K562 (cell line): ENCODE data around the gene TAF4. TPM values are rescaled to one million over a fixed set of nuclear protein-coding genes. Genes with fewer than 3 reads are reported as not detected.
A peak's percentile ranks its signal among the peaks of the same experiment; 100 is the strongest.
"Not testable (repeated sequence)": the region's sequence is repeated elsewhere in the genome, so short reads cannot be mapped to it uniquely, and the experiment has no call there.

Experiments
- ATAC-seq: fragments of 200-7000 bp; cut with Tn5 transposase; 3 replicates; pipeline ENCODE4 v1.9.1; 2020; ENCODE audit warnings: moderate library complexity
- BruUV-seq: library from RNA; stranded (reverse); fragments of 400-500 nt; replicated peaks from 2 replicates; lab custom pipeline; 2021; lab: Mats Ljungman, UMichigan
- CTCF ChIA-PET: fragments of 300-600 bp; formaldehyde crosslinking; extraction: SDS; loops from one replicate; lab custom pipeline; 2021; ENCODE audit warnings: low intra/inter-chr PET ratio; lab: Yijun Ruan, JAX
- POLR2A ChIA-PET: fragments of 300-600, 350-650 bp; sonication (Branson Sonifier 250); formaldehyde crosslinking; extraction: SDS; loops from one replicate; lab custom pipeline; 2021; ENCODE audit warnings: antibody characterized with exemption, inconsistent platforms; lab: Yijun Ruan, JAX
- DNase-seq, 4 experiments: peaks; one replicate each; pipeline versions ENCODE4 v3.0.0 to v3.0.0-alpha.2; 2011 to 2018; ENCODE audit warnings: low spot score in 3 of 4, mixed read lengths in 3 of 4; ENCODE audit errors: extremely low read depth in 1 of 4
- FAIRE-seq: peaks from 2 replicates; lab custom pipeline; 2011; peaks lifted over from hg19 to GRCh38; lab: Jason Lieb, UNC
- H2AFZ ChIP-seq: 2 replicates; pipeline ENCODE4 v1.6.0; 2011; ENCODE audit warnings: low read depth, low read length, control low read depth, inconsistent platforms
- H3K27ac ChIP-seq: fragments of 200-600 bp; 3 replicates; pipeline ENCODE4 v1.8.0; 2011; ENCODE audit warnings: low read depth, mild to moderate bottlenecking, control low read depth, inconsistent platforms, low read length, moderate library complexity, mixed read lengths; ENCODE audit errors: extremely low read depth
- H3K27me3 ChIP-seq, 2 experiments: fragments of 300-600 bp in 1 of 2; 2 replicates in 1 of 2; 3 replicates in 1 of 2; pipeline versions ENCODE4 v1.6.0 to v1.8.0; 2011; ENCODE audit warnings: inconsistent platforms in 2 of 2, low read length in 2 of 2, mild to moderate bottlenecking in 1 of 2, mixed read lengths in 1 of 2, moderate library complexity in 1 of 2; ENCODE audit not compliant: control insufficient read depth in 2 of 2, insufficient read depth in 2 of 2
- H3K36me3 ChIP-seq: fragments of 300-600 bp; 3 replicates; pipeline ENCODE4 v1.8.0; 2011; ENCODE audit warnings: mild to moderate bottlenecking, low read length, inconsistent platforms; ENCODE audit not compliant: control insufficient read depth, insufficient read depth
- H3K4me1 ChIP-seq, 2 experiments: fragments of 200-600 bp in 1 of 2; replicated peaks in 1 of 2; 2 replicates in 1 of 2; 3 replicates in 1 of 2; pipeline versions ENCODE4 v1.5.1 to v1.8.0; 2011; ENCODE audit warnings: inconsistent platforms in 2 of 2, low read length in 2 of 2, mild to moderate bottlenecking in 1 of 2, mixed read lengths in 1 of 2, moderate library complexity in 1 of 2; ENCODE audit not compliant: control insufficient read depth in 2 of 2, insufficient read depth in 2 of 2
- H3K4me2 ChIP-seq: 2 replicates; pipeline ENCODE4 v1.6.1; 2011; ENCODE audit warnings: low read length, control low read depth, inconsistent platforms, mixed read lengths; ENCODE audit not compliant: insufficient read depth
- H3K4me3 ChIP-seq: fragments of 200-600 bp; sonication (generic), shearing (Covaris generic); 2 replicates; pipeline ENCODE4 v1.5.1; 2016; ENCODE audit warnings: control low read depth, inconsistent platforms
- H3K79me2 ChIP-seq: fragments of 200-600 bp; 3 replicates; pipeline ENCODE4 v1.8.0; 2011; ENCODE audit warnings: low read length, inconsistent platforms; ENCODE audit not compliant: control insufficient read depth, insufficient read depth
- H3K9ac ChIP-seq, 2 experiments: 2 replicates each; pipeline versions ENCODE4 v1.6.0 to v1.6.1; 2011; ENCODE audit warnings: low read depth in 2 of 2, low read length in 2 of 2, control low read depth in 1 of 2, inconsistent platforms in 1 of 2, mild to moderate bottlenecking in 1 of 2, mixed read lengths in 1 of 2; ENCODE audit not compliant: insufficient read depth in 1 of 2
- H3K9me1 ChIP-seq: one replicate; pipeline ENCODE4 v1.6.0; 2011; ENCODE audit warnings: inconsistent platforms, mild to moderate bottlenecking, low read length, moderate library complexity; ENCODE audit not compliant: control insufficient read depth, insufficient read depth
- H3K9me3 ChIP-seq: replicated peaks from 2 replicates; pipeline ENCODE4 v1.5.1; 2011; ENCODE audit warnings: low read depth, low read length, inconsistent platforms; ENCODE audit not compliant: control insufficient read depth, insufficient read depth
- H4K20me1 ChIP-seq: replicated peaks from 2 replicates; pipeline ENCODE4 v1.6.1; 2011; ENCODE audit warnings: low read length, inconsistent platforms, mixed read lengths; ENCODE audit not compliant: control insufficient read depth, insufficient read depth
- ATF3 ChIP-seq, 2 experiments: fragments of 450-650 bp in 1 of 2; sonication (generic) in 1 of 2; formaldehyde crosslinking in 1 of 2; IDR thresholded peaks in 1 of 2; conservative IDR thresholded peaks in 1 of 2; 2 replicates each; pipeline versions ENCODE4 v1.6.1 to v1.8.1; 2016 to 2023; ENCODE audit warnings: mild to moderate bottlenecking in 2 of 2, moderate library complexity in 2 of 2, inconsistent platforms in 1 of 2, missing genetic modification reagents in 1 of 2
- CHD4 ChIP-seq: fragments of 200-600 bp; sonication (generic); IDR thresholded peaks from 3 replicates; pipeline ENCODE4 v1.6.1; 2012; ENCODE audit warnings: low read depth, mild to moderate bottlenecking, mixed read lengths, low read length, inconsistent platforms; ENCODE audit not compliant: insufficient read depth, insufficient replicate concordance, poor library complexity, severe bottlenecking
- FOSL1 ChIP-seq: fragments of 200-800 bp; sonication (Bioruptor generic); conservative IDR thresholded peaks from 2 replicates; pipeline ENCODE4 v1.6.1; 2016; ENCODE audit warnings: missing genetic modification characterization, missing compliant biosample characterization
- POLR2A ChIP-seq: fragments of 450-650 bp; conservative IDR thresholded peaks from 2 replicates; pipeline ENCODE4 v1.6.1; 2016
- POLR2B ChIP-seq: fragments of 450-650 bp; IDR thresholded peaks from 2 replicates; pipeline ENCODE4 v1.6.1; 2018; ENCODE audit warnings: low read depth; ENCODE audit not compliant: partially characterized antibody
- SFPQ ChIP-seq: fragments of 200-400 bp; formaldehyde crosslinking; IDR thresholded peaks from 2 replicates; pipeline ENCODE4 v1.6.1; 2017; ENCODE audit warnings: mild to moderate bottlenecking, low read depth, low read length, moderate library complexity
- ZNF518B ChIP-seq: fragments of 250-450 bp; sonication (Bioruptor Pico); IDR thresholded peaks from 2 replicates; pipeline ENCODE4 v1.5.0; 2021; ENCODE audit warnings: mild to moderate bottlenecking, moderate library complexity
- ZNF696 ChIP-seq: fragments of 250-450 bp; sonication (Bioruptor Pico); conservative IDR thresholded peaks from 2 replicates; pipeline ENCODE4 v1.4.0; 2020; ENCODE audit warnings: mild to moderate bottlenecking, moderate library complexity
- WGBS: fragments of 100-300 bp; shearing (Covaris generic); methylation state at CpG from one replicate; pipeline ENCODE4 v1.1.6; 2016; ENCODE audit warnings: low coverage, mixed read lengths; ENCODE audit not compliant: insufficient coverage; ENCODE audit errors: missing lambda C conversion rate; 5-methylcytosine and 5-hydroxymethylcytosine counted together
- in situ Hi-C: fragments of 300-500 bp; cut with MboI; formaldehyde crosslinking; loops from 4 replicates; pipeline ENCODE4 v1.15.0; 2018; ENCODE audit warnings: inconsistent platforms, mixed read lengths
- intact Hi-C: fragments of 100-400 bp; cut with micrococcal nuclease; formaldehyde crosslinking; loops from 2 replicates; pipeline ENCODE4 v1.14.2; 2022
- polyA plus RNA-seq, 8 experiments: library from polyadenylated mRNA; depleted of rRNA in 4 of 8; stranded (reverse) in 5 of 8; unstranded in 3 of 8; fragments of >200 nt; fragmentation: Nextera tagmentation in 2 of 8; fragmentation: Illumina TruSeq in 1 of 8; extraction: Ambion mirVana in 2 of 8; extraction: Trizol in 1 of 8; gene quantifications; 2 replicates each; pipeline versions ENCODE4 v1.2.1 to v1.2.3, GENCODE V29; 2011 to 2014; ENCODE audit warnings: inconsistent platforms in 1 of 8, missing spikeins in 1 of 8
- total RNA-seq, 7 experiments: library from RNA; depleted of rRNA in 6 of 7; stranded (reverse); fragments of >200 nt in 6 of 7; fragmentation: Illumina TruSeq in 2 of 7; extraction: Trizol in 2 of 7; gene quantifications; 2 replicates each; pipeline versions ENCODE4 v1.2.1 to v1.2.3, GENCODE V29; 2011 to 2021; ENCODE audit warnings: low replicate concordance in 1 of 7

The TAF4 gene
- total and polyA plus RNA-seq, 9 of the 15 experiments (the other 6 are each of a cell fraction or from before 2014, with no cell fraction given) = 0.44 to 28.3 (median 5.6) TPM

GRCh38 chr20:62084224-62084623, 18.5 kb upstream of the TAF4 start:
- H3K9me1 ChIP-seq; H3K9me3 ChIP-seq; POLR2A ChIA-PET; H4K20me1 ChIP-seq; H2AFZ ChIP-seq; in situ Hi-C loops; intact Hi-C loops; ATAC-seq; H3K27ac ChIP-seq; H3K79me2 ChIP-seq; H3K4me1 ChIP-seq; FAIRE-seq; H3K36me3 ChIP-seq; H3K9ac ChIP-seq; BruUV-seq; DNase-seq; H3K4me3 ChIP-seq; CTCF ChIA-PET; H3K4me2 ChIP-seq; TF ChIP-seq ATF3 (CRISPR knock-in tag; conservative IDR thresholded peaks at IDR 0.05): not testable (repeated sequence)
- WGBS = 4% methylated on average over 8 of the region's 9 CpGs
- H3K27me3 ChIP-seq = peaks cover 36 to 62% of the 10 kb centered on the region in 2 experiments
- peak; percentile 53; the same call in 1 of the 2 replicates for TF ChIP-seq ATF3 (IDR thresholded peaks at IDR 0.05)
- peak; percentile 36; the same call in 1 of the 2 replicates for TF ChIP-seq FOSL1 (tag)

- Histone ChIP-seq H3K79me2 (no peaks in the 10 kb centered on the region), H3K9ac (no peak overlapping the region), H3K4me2 (no peak overlapping the region), H3K27ac (no peak overlapping the region), H3K9me3 (no peaks in the 10 kb centered on the region; the same call in 1 of the 2 replicates), H4K20me1 (no peaks in the 10 kb centered on the region), H3K4me1 (peaks cover 0 to 4% of the 10 kb centered on the region in 2 experiments; a peak in 3 of 5 replicates), H3K27me3 (peaks cover 36 to 62% of the 10 kb centered on the region in 2 experiments), H2AFZ (no peak overlapping the region), H3K4me3 (no peak overlapping the region), H3K9me1 (no peaks in the 10 kb centered on the region), H3K36me3 (no peaks in the 10 kb centered on the region)
- BruUV-seq = no TSS peak
- whole genome bisulfite sequencing = 0% methylated on average over 5 of the region's 5 CpGs
- DNase-seq (no peak), ATAC-seq (no peak), FAIRE-seq (no peak)
- intact Hi-C loops (no loop called here), in situ Hi-C loops (no loop called here)
- POLR2A ChIA-PET = no interaction called here
- CTCF ChIA-PET = no interaction called here
- TF ChIP-seq ZNF518B (CRISPR knock-in tag) = no peak
- TF ChIP-seq POLR2B = no peak
- TF ChIP-seq SFPQ = no peak
- TF ChIP-seq POLR2A = no peak
- TF ChIP-seq ZNF696 = no peak
- no peak for TF ChIP-seq CHD4
Measured at GRCh38 chr20:62083312-62083711, 17.6 kb upstream of the TAF4 start.
